Left kidney (tissue), 2 donors: ENCODE data around the gene IL1R2. TPM values are rescaled to one million over a fixed set of nuclear protein-coding genes. Genes with fewer than 3 reads are reported as not detected.

Experiments used
- DNase-seq: peaks from one replicate; pipeline ENCODE4 v3.0.0-alpha.2; 2013
- polyA plus RNA-seq: library from polyadenylated mRNA; unstranded; fragments of 120-200 nt; gene quantifications from one replicate; pipeline ENCODE4 v1.2.1, GENCODE V29; 2013; ENCODE audit not compliant: insufficient read length

IL1R2 gene
- polyA plus RNA-seq, 1 donor: 0.47 TPM

- DNase-seq: peak; percentile 80
These were observed 28.9 kb downstream of the IL1R2 start for GRCh38 chr2:102020596-102021170.

- DNase-seq: no peak
These were observed 30.0 kb downstream of the IL1R2 start for GRCh38 chr2:102021779-102022178.

DNA sequence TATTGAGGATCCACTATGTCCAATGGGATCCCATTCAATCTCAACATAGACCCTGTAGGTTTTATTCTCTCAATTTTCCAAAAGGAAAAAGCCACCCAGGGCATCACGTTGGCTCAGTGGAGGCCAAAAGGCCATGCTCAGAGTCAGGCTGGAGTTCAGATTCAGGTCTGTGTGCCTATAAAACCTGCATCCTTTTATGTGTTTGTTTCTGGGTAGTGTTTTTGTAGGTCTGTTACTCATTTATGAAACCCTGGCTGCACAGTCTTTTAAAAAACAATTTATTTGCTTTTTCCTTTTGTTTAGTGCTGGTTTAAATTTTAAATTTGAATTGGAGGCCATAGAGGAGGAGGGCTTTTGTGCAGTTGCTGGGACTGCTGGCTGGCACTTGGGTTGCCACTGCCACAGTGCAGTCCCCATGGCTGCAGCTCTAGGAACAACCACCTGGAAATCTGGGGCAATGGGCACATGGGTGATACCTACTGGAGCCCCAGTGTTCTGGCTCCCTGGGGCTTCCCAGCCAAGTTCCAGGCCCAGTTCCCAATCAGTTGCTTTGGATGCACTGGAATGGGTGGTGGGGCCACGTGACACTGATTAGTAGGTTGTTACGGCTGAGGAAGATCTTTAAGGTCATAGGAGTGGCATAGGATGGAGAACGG, 31.3 kb downstream of the IL1R2 start:
- DNase-seq: no peak

- no peak for DNase-seq
These were observed 32.6 kb downstream of the IL1R2 start for GRCh38 chr2:102024410-102024809.

- no peak for DNase-seq
These were observed 33.3 kb downstream of the IL1R2 start for GRCh38 chr2:102025016-102025501.

DNA sequence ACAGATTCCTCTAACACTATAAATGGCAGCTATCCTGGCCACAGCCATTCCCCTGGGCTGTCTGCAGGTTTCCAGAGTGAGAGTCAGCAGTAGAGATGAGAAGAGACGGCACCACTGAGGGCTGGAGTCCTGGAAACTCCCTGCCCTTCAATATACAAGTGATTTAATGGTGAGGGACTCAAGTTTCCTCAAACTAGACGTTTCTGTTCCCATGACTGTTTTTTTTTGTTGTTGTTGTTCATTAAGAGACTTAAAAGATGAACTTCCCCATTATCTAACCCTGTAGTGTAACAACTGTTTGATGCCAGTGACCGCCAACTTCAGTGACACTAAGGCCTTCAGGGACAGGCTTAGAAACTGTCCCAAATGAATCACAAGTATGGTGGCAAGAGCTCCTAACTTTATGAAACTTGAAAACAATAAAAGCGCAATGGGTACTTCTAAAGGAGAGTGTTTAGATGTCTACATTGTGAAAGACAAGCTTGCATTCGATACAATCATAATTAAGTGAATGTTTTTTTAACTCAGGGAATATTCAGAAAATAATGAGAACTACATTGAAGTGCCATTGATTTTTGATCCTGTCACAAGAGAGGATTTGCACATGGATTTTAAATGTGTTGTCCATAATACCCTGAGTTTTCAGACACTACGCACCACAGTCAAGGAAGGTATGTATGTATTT, 34.0 kb downstream of the IL1R2 start:
- no peak for DNase-seq

- DNase-seq: no peak
These were observed 35.5 kb downstream of the IL1R2 start for GRCh38 chr2:102027036-102027980.

DNA sequence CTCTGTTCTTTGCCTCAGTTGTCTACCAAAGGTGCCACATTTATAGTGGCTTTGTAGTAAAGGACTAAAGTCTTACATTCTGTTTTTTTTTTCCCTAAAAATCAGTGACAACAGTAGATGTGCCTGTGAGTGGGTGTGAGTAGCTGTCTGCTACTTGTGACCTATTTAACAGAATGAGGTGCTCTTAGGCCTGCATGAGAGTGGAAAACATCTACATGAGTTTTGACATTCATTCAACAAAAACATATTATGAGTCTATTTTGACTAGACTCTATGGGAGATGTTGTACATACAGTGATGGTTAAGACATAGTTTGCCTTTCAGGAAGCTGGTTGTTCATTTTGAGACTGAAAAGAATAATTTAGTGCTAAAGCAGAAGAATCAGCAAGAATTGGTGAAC, 36.7 kb downstream of the IL1R2 start:
- DNase-seq: no peak

DNA sequence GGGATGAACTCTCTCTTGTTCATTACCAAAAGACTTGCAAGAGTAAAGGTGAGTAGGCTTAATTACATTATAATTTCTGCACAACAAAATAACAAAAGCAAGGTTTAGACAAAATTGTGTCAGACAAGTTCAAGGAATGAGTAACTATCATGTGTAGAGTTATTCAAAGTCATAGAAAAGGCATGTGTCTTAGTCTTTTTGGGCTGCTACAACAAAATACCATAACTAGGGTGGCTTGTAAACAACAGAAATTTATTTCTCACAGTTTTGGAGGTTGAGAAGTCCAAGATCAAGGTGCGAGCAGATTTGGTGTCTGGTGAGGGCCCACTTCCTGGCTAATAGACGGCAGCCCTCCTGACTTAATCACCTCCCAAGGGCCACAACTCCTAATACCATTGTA, 37.6 kb downstream of the IL1R2 start:
- no peak for DNase-seq

- DNase-seq: no peak
These were observed 38.2 kb downstream of the IL1R2 start for GRCh38 chr2:102029952-102030351.

- no peak for DNase-seq
These were observed 38.7 kb downstream of the IL1R2 start for GRCh38 chr2:102030502-102030854.

DNA sequence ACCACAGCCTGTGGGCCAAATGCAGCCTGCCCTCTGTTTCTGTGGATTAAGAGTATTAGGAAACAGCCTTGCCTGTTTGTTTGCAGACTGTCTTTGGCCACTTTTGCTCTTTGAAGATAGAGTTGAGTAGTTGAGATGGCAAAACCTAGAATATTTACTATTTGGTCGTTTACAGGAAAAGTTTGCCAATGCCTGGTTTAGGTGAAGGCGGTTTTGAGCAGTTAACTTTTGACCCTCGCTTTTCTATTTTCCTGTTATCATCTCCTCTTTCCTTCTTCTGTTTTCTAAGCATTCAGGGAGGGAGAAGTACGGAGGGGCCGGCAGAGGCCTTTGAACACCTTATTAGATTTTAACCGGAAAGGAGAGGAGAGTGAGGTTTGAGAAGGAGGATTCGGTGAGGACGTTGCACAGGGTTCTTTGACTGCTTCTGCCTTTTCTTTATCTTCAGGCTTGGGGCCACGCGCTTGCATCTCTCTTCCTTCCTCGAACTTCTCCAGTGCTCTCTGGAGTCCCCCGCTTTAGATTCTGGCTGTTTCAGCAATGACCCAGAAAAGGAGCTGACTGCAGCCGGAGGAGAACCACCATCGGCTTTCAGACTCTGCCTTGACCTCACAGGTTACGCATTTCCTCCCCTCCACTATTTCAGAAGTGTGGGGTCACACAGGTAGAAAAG, 39.2 kb downstream of the IL1R2 start:
- DNase-seq: no peak

GRCh38 chr2:102032368-102033030, 40.7 kb downstream of the IL1R2 start:
- DNase-seq: no peak

- DNase-seq: no peak
These were observed 41.4 kb downstream of the IL1R2 start for GRCh38 chr2:102033031-102033749.

DNA sequence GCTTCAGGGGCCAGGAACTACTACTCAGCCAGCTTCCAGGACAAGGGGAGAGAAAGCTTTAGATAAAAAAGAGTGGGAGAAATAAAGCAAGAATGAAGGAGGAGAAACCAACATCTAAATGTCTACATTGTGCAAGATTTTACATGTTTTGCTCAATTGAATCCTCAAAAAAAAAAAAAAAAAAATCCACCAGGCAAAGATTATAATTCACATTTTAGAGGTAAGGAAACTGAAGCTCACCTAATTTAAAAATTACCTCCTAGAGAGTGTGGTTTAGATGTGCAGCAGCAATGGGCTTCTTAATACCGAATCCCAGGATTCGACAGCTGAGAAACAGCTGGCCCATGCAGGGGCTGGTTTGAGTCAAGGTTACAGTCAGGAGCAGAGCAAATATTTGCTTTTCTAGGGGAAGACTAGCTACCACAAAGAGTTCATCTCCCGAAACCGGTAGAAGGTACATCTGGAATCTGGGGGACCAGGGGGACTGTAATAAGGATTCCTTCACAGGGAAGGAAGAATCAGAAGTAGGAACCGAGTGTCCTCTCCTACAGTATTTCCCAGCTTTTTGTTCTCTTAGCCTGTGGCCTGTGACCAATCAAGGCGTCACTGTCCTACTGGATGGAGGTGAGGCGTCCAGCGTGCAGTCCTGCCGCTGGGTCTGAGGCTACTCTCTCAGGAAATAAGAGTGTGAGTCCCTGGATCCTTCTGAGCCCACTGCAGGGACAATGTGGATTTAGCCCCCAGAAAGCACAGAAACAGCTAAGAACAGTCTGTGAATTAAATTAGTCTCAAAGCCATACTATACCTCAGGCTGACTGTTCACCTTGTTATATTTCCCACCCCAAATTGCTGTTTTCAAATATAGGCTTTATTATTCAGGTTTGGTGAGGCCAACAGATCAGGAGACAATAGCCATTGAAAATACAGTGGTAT, 42.3 kb downstream of the IL1R2 start:
- DNase-seq: no peak

DNA sequence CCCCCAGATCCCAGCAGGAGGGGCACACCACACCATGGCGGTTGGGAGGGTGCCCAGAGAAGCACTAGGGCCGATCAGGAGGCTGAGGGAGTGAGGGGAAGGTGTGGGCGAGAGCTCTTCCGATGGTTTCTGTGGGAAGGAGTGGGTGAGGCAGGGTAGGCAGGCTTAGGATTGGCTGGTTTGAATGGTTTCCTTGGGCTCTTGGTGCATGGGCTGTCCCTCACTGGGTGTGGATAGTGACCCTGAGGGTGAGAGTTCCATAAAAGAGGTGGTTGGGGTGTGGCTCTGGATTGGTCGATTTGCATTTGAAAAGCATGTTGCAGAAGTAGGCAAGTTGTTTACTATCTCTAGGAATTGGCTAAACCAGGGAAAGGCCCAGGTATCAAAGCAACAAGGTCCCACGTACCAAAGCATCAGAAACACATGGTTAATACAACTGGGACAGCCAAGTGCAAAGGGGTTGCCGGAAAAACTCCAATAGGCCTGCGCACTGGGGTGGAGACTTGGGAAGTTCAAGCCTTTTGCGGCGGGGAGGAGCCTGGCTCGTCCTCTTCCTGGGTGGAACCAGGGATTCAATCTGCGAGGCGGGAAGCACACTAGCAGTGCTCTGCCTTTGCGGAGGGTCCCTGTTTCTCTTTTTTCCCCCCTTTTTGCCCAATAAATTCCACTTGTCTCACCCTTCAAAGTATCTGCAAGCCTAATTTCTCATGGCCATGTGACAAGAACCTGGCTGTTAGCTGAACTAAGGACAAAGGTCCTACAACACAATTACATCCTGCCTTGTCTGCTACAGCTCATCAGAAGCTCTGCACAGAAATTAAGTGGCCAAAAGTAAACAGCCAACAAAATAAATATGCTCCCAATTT, 43.2 kb downstream of the IL1R2 start:
- DNase-seq: no peak

DNA sequence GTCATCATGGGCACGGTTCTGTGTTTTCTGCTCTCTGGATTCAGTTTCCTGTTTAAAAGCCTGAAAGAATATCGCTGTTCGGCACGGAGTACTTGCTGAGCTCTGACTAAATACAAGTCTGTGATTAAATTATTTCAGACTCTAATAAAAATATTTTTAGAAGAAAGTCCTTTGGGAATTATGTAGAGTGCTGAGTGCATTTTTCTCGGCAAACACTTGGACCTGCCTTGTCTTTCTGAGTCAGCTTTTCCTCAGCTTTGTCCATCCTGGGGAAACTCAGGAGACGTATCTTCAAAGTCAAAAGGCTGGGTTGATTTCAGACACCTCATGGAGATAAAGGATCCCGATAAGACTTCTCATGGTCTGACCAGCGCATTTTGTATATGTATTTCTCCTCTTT, 45.9 kb downstream of the IL1R2 start:
- no peak for DNase-seq

GRCh38 chr2:102040229-102040628, 48.5 kb downstream of the IL1R2 start:
- DNase-seq: no peak
